BLaER1 treated with 17β-estradiol and CSF1 and Interleukin-3, amounts not matched to agents 10 nM and 100 nM (cell line): ENCODE results near the gene OPHN1.

Experiments
- H3K27ac ChIP-seq, 11 experiments: shearing (Covaris generic); formaldehyde crosslinking; 2 replicates each; pipeline ENCODE4 v1.8.1; 2022
- H3K27me3 ChIP-seq, 11 experiments: shearing (Covaris generic); formaldehyde crosslinking; 2 replicates each; pipeline ENCODE4 v1.8.1; 2022
- H3K36me3 ChIP-seq, 11 experiments: shearing (Covaris generic); formaldehyde crosslinking; 2 replicates each; pipeline ENCODE4 v1.8.1; 2022
- H3K4me1 ChIP-seq, 10 experiments: shearing (Covaris generic); formaldehyde crosslinking; 2 replicates each; pipeline ENCODE4 v1.8.1; 2022
- H3K4me2 ChIP-seq, 11 experiments: shearing (Covaris generic); formaldehyde crosslinking; 2 replicates each; pipeline ENCODE4 v1.8.1; 2022
- H3K4me3 ChIP-seq, 10 experiments: shearing (Covaris generic); formaldehyde crosslinking; 2 replicates each; pipeline ENCODE4 v1.8.1; 2022
- H3K9ac ChIP-seq, 11 experiments: shearing (Covaris generic); formaldehyde crosslinking; 2 replicates each; pipeline ENCODE4 v1.8.1; 2022
- H3K9me3 ChIP-seq, 11 experiments: shearing (Covaris generic); formaldehyde crosslinking; replicated peaks in 1 of 11; 2 replicates each; pipeline ENCODE4 v1.8.1; 2022
- H4K20me1 ChIP-seq, 11 experiments: shearing (Covaris generic); formaldehyde crosslinking; 2 replicates each; pipeline ENCODE4 v1.8.1; 2022
- Cebpa-rat ChIP-seq, 11 experiments: shearing (Covaris generic); IDR thresholded peaks; 2 replicates each; pipeline ENCODE4 v1.8.1; 2022

The OPHN1 gene

DNA sequence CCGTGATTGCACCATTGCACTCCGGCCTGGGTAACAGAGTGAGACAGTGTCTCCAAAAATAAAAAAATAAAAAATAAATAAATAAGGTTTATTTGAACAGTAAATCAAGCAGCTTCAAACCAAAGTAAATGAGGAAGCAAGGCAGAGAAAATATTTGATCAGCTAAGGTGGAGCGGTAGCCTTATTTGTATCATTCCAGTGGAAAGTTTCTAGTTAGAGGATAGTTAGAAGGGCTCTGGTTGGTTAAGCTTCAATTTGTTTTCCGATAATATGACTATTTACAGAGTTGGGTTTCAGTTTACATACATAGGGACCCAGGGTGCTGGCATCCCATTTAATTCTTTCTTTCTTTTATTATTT is 21.8 kb upstream of the OPHN1 start:
- H3K27me3 ChIP-seq, result peaks cover 4 to 41% (median 21%) of the 10 kb centered on the region in 11 experiments; a peak in 19 of 22 replicates
- no peaks in the 10 kb centered on the region for H4K20me1 ChIP-seq
- H3K36me3 ChIP-seq, result no peaks in the 10 kb centered on the region
- H3K4me2 ChIP-seq, result no peak overlapping the region
- no peak for TF ChIP-seq Cebpa-rat (IDR thresholded peaks at IDR 0.05)
- H3K9ac ChIP-seq, result no peak overlapping the region
- H3K9me3 ChIP-seq, result no peaks in the 10 kb centered on the region
- no peak overlapping the region for H3K4me3 ChIP-seq
- H3K27ac ChIP-seq, result no peak overlapping the region
- H3K4me1 ChIP-seq, result no peaks in the 10 kb centered on the region

DNA sequence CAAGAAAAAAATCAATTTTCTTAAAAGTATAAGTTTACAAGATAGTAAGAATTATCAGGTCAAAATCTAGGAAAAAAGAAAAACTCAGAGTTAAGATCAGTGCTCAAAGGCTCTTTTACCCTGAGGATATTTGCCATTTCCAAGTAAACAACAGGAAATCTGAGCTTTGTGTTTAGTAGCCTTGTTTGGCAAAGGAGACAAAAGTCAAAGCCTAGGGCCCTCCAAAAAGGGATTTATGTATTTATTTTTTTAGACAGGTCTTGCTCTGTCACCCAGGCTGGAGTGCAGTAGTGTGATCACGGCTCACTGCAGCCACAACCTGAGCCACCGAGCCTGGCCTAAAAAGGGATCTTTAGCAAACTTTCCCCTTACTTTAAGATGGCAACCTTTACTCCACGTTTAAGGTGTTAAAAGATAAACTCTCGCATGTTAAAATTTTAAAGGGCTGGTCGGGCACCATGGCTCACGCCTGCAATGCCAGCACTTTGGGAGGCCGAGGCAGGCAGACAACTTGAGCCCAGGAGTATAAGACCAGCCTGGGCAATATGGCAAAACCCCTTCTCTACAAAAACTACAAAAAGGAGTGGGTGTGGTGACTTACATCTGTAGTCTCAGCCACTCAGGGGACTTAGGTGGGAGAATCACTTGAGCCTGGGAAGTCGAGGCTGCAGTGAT is 21.3 kb upstream of the OPHN1 start:
- H3K4me1 ChIP-seq, result no peaks in the 10 kb centered on the region
- no peak overlapping the region for H3K4me2 ChIP-seq
- H3K9me3 ChIP-seq, result no peaks in the 10 kb centered on the region
- no peak overlapping the region for H3K27ac ChIP-seq
- peaks cover 4 to 36% (median 19%) of the 10 kb centered on the region in 11 experiments; a peak in 18 of 22 replicates for H3K27me3 ChIP-seq
- no peak overlapping the region for H3K4me3 ChIP-seq
- TF ChIP-seq Cebpa-rat (IDR thresholded peaks at IDR 0.05), result no peak
- H3K36me3 ChIP-seq, result no peaks in the 10 kb centered on the region
- H4K20me1 ChIP-seq, result no peaks in the 10 kb centered on the region
- H3K9ac ChIP-seq, result no peak overlapping the region

DNA sequence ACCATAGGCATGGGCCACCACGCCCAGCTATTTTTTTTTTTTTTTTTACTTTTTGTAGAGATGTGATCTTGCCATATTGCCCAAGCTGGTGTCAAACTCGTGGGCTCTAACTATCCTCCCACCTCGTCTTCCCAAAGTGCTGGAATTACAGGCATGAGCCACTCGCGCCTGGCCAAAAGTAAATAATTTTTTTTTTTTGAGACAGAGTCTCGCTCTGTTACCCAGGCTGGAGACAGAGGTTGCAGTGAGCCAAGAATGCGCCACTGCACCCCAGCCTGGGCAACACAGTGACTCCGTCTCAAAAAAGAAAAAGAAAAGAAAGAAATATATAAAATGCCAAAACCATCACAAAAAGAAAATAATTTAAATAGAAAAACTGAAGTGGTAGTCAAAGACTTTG is 18.4 kb upstream of the OPHN1 start:
- H3K36me3 ChIP-seq, result no peaks in the 10 kb centered on the region
- TF ChIP-seq Cebpa-rat (IDR thresholded peaks at IDR 0.05), result no peak
- no peaks in the 10 kb centered on the region for H3K9me3 ChIP-seq
- no peak overlapping the region for H3K4me3 ChIP-seq
- H3K4me1 ChIP-seq, result no peaks in the 10 kb centered on the region
- no peaks in the 10 kb centered on the region for H4K20me1 ChIP-seq
- H3K27ac ChIP-seq, result no peak overlapping the region
- H3K4me2 ChIP-seq, result no peak overlapping the region
- no peak overlapping the region for H3K9ac ChIP-seq
- H3K27me3 ChIP-seq, result peaks cover 2 to 35% (median 19%) of the 10 kb centered on the region in 11 experiments; a peak in 18 of 22 replicates

- H3K9ac ChIP-seq, result no peak overlapping the region
- H3K4me2 ChIP-seq, result peak overlapping the region; percentile 16 to 63 (median 38); a peak in 16 of 22 replicates
These were observed 10.0 kb upstream of the OPHN1 start for GRCh38 chrX:68443155-68443868.

GRCh38 chrX:68440940-68441339 is 7.6 kb upstream of the OPHN1 start:
- Histone ChIP-seq H3K9me3 (no peaks in the 10 kb centered on the region), H3K27me3 (peaks cover 5 to 56% (median 41%) of the 10 kb centered on the region in 11 experiments; a peak in 18 of 22 replicates), H3K4me3 (no peak overlapping the region), H3K36me3 (no peaks in the 10 kb centered on the region), H4K20me1 (no peaks in the 10 kb centered on the region; a peak in 2 of 22 replicates), H3K4me1 (peaks cover 5 to 16% (median 13%) of the 10 kb centered on the region in 10 experiments; a peak in 17 of 20 replicates), H3K9ac (no peak overlapping the region), H3K4me2 (no peak overlapping the region), H3K27ac (no peak overlapping the region)
- TF ChIP-seq Cebpa-rat (IDR thresholded peaks at IDR 0.05), result no peak

More at GRCh38 chrX:68443155-68443868, 10.0 kb upstream of the OPHN1 start:
- H3K4me3 ChIP-seq, result no peak overlapping the region
- H4K20me1 ChIP-seq, result no peaks in the 10 kb centered on the region; a peak in 1 of 22 replicates
- no peak overlapping the region for H3K27ac ChIP-seq
- peaks cover 5 to 16% (median 13%) of the 10 kb centered on the region in 10 experiments; a peak in 17 of 20 replicates for H3K4me1 ChIP-seq
- H3K36me3 ChIP-seq, result no peaks in the 10 kb centered on the region
- H3K9me3 ChIP-seq, result no peaks in the 10 kb centered on the region
- peaks cover 5 to 58% (median 40%) of the 10 kb centered on the region in 11 experiments; a peak in 19 of 22 replicates for H3K27me3 ChIP-seq
- TF ChIP-seq Cebpa-rat (IDR thresholded peaks at IDR 0.05), result no peak

DNA sequence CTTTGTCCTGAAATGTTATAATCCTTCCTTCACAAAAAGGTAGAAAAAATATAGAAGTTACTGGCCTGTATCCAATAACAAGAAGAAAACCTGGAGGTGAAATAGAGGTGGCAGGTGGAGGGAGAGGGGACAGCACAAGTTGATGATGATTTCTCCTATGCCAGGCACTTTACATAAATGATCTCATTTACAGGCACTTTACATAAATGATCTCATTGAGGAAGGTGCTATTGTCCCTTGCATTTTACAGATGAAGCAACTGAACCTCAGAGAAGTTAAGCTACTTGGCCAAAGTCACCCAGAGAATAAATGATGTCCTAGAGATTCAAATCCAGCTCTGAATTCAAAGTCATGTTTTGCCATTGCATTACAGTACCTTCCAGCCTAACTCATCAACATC is 7.1 kb upstream of the OPHN1 start:
- Histone ChIP-seq H3K4me2 (no peak overlapping the region), H4K20me1 (no peaks in the 10 kb centered on the region; a peak in 2 of 22 replicates), H3K36me3 (no peaks in the 10 kb centered on the region), H3K4me3 (no peak overlapping the region), H3K9ac (no peak overlapping the region), H3K4me1 (peaks cover 5 to 16% (median 13%) of the 10 kb centered on the region in 10 experiments; a peak in 17 of 20 replicates), H3K9me3 (no peaks in the 10 kb centered on the region), H3K27ac (no peak overlapping the region), H3K27me3 (peaks cover 5 to 60% (median 41%) of the 10 kb centered on the region in 11 experiments; a peak in 19 of 22 replicates)
- TF ChIP-seq Cebpa-rat (IDR thresholded peaks at IDR 0.05), result no peak

DNA sequence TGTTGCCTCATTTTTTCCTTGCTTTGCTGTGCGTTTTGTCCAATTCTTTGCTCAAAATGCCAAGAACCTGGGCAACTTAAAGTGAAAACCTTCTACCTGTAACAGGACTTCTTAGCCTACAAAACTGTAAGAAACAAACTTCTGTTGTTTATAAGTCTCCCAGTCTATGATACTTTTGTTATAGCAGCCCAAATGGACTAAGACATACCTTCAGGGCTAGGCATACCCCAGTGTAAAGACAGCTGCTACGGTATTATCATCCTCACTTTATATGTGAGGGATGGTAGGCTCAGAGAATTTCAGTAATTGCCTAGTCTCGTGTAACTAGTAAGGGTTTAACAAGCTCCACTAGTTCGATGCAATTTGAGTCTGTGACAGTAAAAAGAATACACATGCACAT is 6.0 kb upstream of the OPHN1 start:
- Histone ChIP-seq H3K27ac (no peak overlapping the region), H3K9ac (no peak overlapping the region), H3K9me3 (no peaks in the 10 kb centered on the region), H3K36me3 (no peaks in the 10 kb centered on the region), H3K4me3 (no peak overlapping the region), H3K4me1 (peaks cover 5 to 16% (median 13%) of the 10 kb centered on the region in 10 experiments; a peak in 17 of 20 replicates), H3K4me2 (no peak overlapping the region), H4K20me1 (no peaks in the 10 kb centered on the region; a peak in 2 of 22 replicates), H3K27me3 (peaks cover 12 to 61% (median 50%) of the 10 kb centered on the region in 11 experiments; a peak in 20 of 22 replicates)
- no peak for TF ChIP-seq Cebpa-rat (IDR thresholded peaks at IDR 0.05)

DNA sequence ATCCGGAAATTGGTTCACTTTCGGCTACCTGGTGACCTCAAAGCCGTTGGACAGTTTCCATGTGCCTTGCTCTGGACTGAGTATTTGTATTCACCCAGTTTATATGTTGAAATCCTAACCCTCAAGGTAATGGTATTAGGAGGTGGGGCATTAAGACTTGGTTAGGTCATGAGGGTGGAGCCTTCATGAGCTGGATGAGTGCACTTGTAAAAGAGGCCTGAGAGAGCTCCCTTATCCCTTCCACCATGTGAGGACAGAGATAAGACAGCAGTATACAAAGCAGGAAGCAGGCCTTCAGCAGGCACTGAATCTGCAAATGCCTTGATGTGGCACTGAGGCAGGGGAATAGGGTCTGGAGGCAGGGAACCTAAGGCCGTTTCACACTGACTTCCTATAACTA is 5.3 kb upstream of the OPHN1 start:
- no peak for TF ChIP-seq Cebpa-rat (IDR thresholded peaks at IDR 0.05)
- H3K4me3 ChIP-seq, result no peak overlapping the region
- H3K27me3 ChIP-seq, result peaks cover 19 to 69% (median 58%) of the 10 kb centered on the region in 11 experiments; a peak in 20 of 22 replicates
- H3K9me3 ChIP-seq, result no peaks in the 10 kb centered on the region
- H3K9ac ChIP-seq, result no peak overlapping the region
- H3K4me2 ChIP-seq, result no peak overlapping the region
- no peak overlapping the region for H3K27ac ChIP-seq
- H3K4me1 ChIP-seq, result peaks cover 5 to 19% (median 12%) of the 10 kb centered on the region in 10 experiments; a peak in 18 of 20 replicates
- no peaks in the 10 kb centered on the region for H3K36me3 ChIP-seq
- no peaks in the 10 kb centered on the region; a peak in 2 of 22 replicates for H4K20me1 ChIP-seq

GRCh38 chrX:68433981-68434299 is 645 bp upstream of the OPHN1 start:
- Histone ChIP-seq H3K27me3 (peaks cover 46 to 85% (median 73%) of the 10 kb centered on the region in 11 experiments), H4K20me1 (no peaks in the 10 kb centered on the region; a peak in 1 of 22 replicates), H3K4me1 (peaks cover 0 to 7% (median 2%) of the 10 kb centered on the region in 10 experiments; a peak in 7 of 20 replicates), H3K36me3 (no peaks in the 10 kb centered on the region), H3K9me3 (no peaks in the 10 kb centered on the region), H3K4me3 (peak overlapping the region; percentile 56 to 73 (median 68)), H3K9ac (peak overlapping the region; percentile 39 to 73 (median 68); a peak in 21 of 22 replicates), H3K4me2 (peak overlapping the region; percentile 63 to 89 (median 81)), H3K27ac (peak overlapping the region in 6 of 11 experiments; percentile 14 to 45 (median 31); a peak in 10 of 22 replicates)
- no peak for TF ChIP-seq Cebpa-rat (IDR thresholded peaks at IDR 0.05)
